H1 (cell line): ENCODE data around the gene PTPN1. TPM values are rescaled to one million over a fixed set of nuclear protein-coding genes. Genes with fewer than 3 reads are reported as not detected.

ENCODE experiments used
- CTCF ChIA-PET: fragments of 300-600 bp; sonication (Branson Sonifier 250); formaldehyde crosslinking; loops from one replicate; lab custom pipeline; 2021; ENCODE audit not compliant: partially characterized antibody; lab: Charles Lee
- POLR2A ChIA-PET: fragments of 300-600 bp; sonication (Branson Sonifier 250); formaldehyde crosslinking; loops from one replicate; lab custom pipeline; 2021; ENCODE audit warnings: inconsistent platforms; ENCODE audit not compliant: partially characterized antibody; lab: Charles Lee
- DNase-seq, 2 experiments: peaks; one replicate each; pipeline versions ENCODE4 v3.0.0 to v3.0.0-alpha.2; 2010 to 2022; ENCODE audit warnings: low spot score in 2 of 2, low read depth in 1 of 2, mixed read lengths in 1 of 2
- FAIRE-seq: peaks from 2 replicates; lab custom pipeline; 2011; peaks lifted over from hg19 to GRCh38; lab: Jason Lieb, UNC
- H2AFZ ChIP-seq: 2 replicates; pipeline ENCODE4 v1.8.1; 2012; ENCODE audit warnings: low read length, inconsistent platforms
- H2AK5ac ChIP-seq: 2 replicates; pipeline ENCODE4 v1.6.1; 2013; ENCODE audit warnings: low read depth, low read length
- H2BK120ac ChIP-seq: replicated peaks from 2 replicates; pipeline ENCODE3; 2013; ENCODE audit warnings: low read depth, low read length, inconsistent platforms
- H2BK12ac ChIP-seq: 2 replicates; pipeline ENCODE4 v1.6.1; 2013; ENCODE audit warnings: low read depth, low read length
- H2BK15ac ChIP-seq: 2 replicates; pipeline ENCODE4 v1.6.1; 2013; ENCODE audit warnings: low read length
- H2BK20ac ChIP-seq: 2 replicates; pipeline ENCODE4 v1.6.1; 2013; ENCODE audit warnings: low read length
- H2BK5ac ChIP-seq: 2 replicates; pipeline ENCODE4 v1.6.1; 2013; ENCODE audit warnings: low read depth, low read length
- H3K14ac ChIP-seq: 2 replicates; pipeline ENCODE4 v1.6.1; 2013; ENCODE audit warnings: inconsistent platforms; ENCODE audit not compliant: insufficient read length
- H3K18ac ChIP-seq: 2 replicates; pipeline ENCODE4 v1.6.1; 2013; ENCODE audit warnings: low read length; ENCODE audit errors: extremely low read depth
- H3K23ac ChIP-seq: 2 replicates; pipeline ENCODE4 v1.6.1; 2013; ENCODE audit warnings: inconsistent platforms; ENCODE audit not compliant: insufficient read length
- H3K23me2 ChIP-seq: 2 replicates; pipeline ENCODE4 v1.6.1; 2013; ENCODE audit warnings: low read depth, low read length
- H3K27ac ChIP-seq: 2 replicates; pipeline ENCODE4 v1.6.1; 2011; ENCODE audit warnings: low read depth, low read length, inconsistent platforms
- H3K27me3 ChIP-seq, 4 experiments: replicated peaks in 1 of 4; 1 replicate in 1 of 4; 2 replicates in 3 of 4; pipeline versions ENCODE4 v1.6.1 to v1.8.1; 2011 to 2013; ENCODE audit warnings: low read length in 3 of 4, mild to moderate bottlenecking in 3 of 4, inconsistent platforms in 2 of 4, mixed read lengths in 2 of 4, moderate library complexity in 1 of 4; ENCODE audit not compliant: control insufficient read depth in 3 of 4, insufficient read depth in 3 of 4; ENCODE audit errors: extremely low read depth in 1 of 4
- H3K36me3 ChIP-seq, 4 experiments: 2 replicates each; pipeline versions ENCODE4 v1.6.1 to v1.8.1; 2011 to 2013; ENCODE audit warnings: mild to moderate bottlenecking in 4 of 4, low read length in 3 of 4, moderate library complexity in 2 of 4, control low read depth in 1 of 4, inconsistent platforms in 1 of 4; ENCODE audit not compliant: insufficient read depth in 4 of 4, control insufficient read depth in 2 of 4
- H3K4ac ChIP-seq: replicated peaks from 2 replicates; pipeline ENCODE3; 2013; ENCODE audit warnings: low read length, low read depth, mixed read lengths, inconsistent platforms; ENCODE audit not compliant: insufficient read length
- H3K4me1 ChIP-seq, 4 experiments: replicated peaks in 1 of 4; 1 replicate in 1 of 4; 2 replicates in 3 of 4; pipeline versions ENCODE4 v1.6.1 to v1.8.1; 2011 to 2013; ENCODE audit warnings: low read length in 3 of 4, inconsistent platforms in 2 of 4, mixed read lengths in 1 of 4; ENCODE audit not compliant: insufficient read depth in 4 of 4, control insufficient read depth in 3 of 4
- H3K4me2 ChIP-seq, 2 experiments: 2 replicates each; pipeline versions ENCODE4 v1.6.1 to v1.8.1; 2011 to 2013; ENCODE audit warnings: low read depth in 2 of 2, low read length in 2 of 2, control low read depth in 1 of 2, inconsistent platforms in 1 of 2, mild to moderate bottlenecking in 1 of 2; ENCODE audit not compliant: insufficient read depth in 1 of 2
- H3K4me3 ChIP-seq, 4 experiments: fragments of 200-600, 300-600 bp in 1 of 4; sonication (generic), shearing (Covaris generic), sonication (Bioruptor Twin) in 1 of 4; 2 replicates each; pipeline versions ENCODE4 v1.5.1 to v1.8.1; 2011 to 2016; ENCODE audit warnings: low read length in 4 of 4, low read depth in 3 of 4, control low read depth in 2 of 4, inconsistent platforms in 2 of 4, mild to moderate bottlenecking in 2 of 4, mixed read lengths in 1 of 4, moderate library complexity in 1 of 4; ENCODE audit not compliant: insufficient read depth in 2 of 4; ENCODE audit errors: extremely low read depth in 1 of 4
- H3K56ac ChIP-seq: replicated peaks from 2 replicates; pipeline ENCODE3; 2013; ENCODE audit warnings: low read depth, mild to moderate bottlenecking, mixed read lengths, low read length, inconsistent platforms; ENCODE audit not compliant: insufficient read length
- H3K79me1 ChIP-seq: 2 replicates; pipeline ENCODE4 v1.6.1; 2013; ENCODE audit warnings: low read depth, low read length, control low read depth
- H3K79me2 ChIP-seq, 2 experiments: 2 replicates each; pipeline versions ENCODE4 v1.6.1 to v1.8.1; 2012 to 2013; ENCODE audit warnings: low read length in 2 of 2, mild to moderate bottlenecking in 2 of 2, inconsistent platforms in 1 of 2; ENCODE audit not compliant: insufficient read depth in 2 of 2, control insufficient read depth in 1 of 2
- H3K9ac ChIP-seq, 4 experiments: replicated peaks in 1 of 4; 1 replicate in 1 of 4; 2 replicates in 3 of 4; pipeline versions ENCODE4 v1.6.1 to v1.8.1; 2011 to 2013; ENCODE audit warnings: low read depth in 3 of 4, low read length in 3 of 4, control low read depth in 2 of 4, mild to moderate bottlenecking in 2 of 4, moderate library complexity in 2 of 4, inconsistent platforms in 1 of 4; ENCODE audit errors: extremely low read depth in 1 of 4
- H3K9me3 ChIP-seq, 2 experiments: 2 replicates each; pipeline versions ENCODE4 v1.6.1 to v1.8.1; 2012 to 2013; ENCODE audit warnings: mild to moderate bottlenecking in 2 of 2, moderate library complexity in 2 of 2, control low read depth in 1 of 2, inconsistent platforms in 1 of 2, low read depth in 1 of 2, low read length in 1 of 2, mixed read lengths in 1 of 2; ENCODE audit not compliant: insufficient read depth in 2 of 2
- H4K20me1 ChIP-seq, 2 experiments: replicated peaks in 1 of 2; 2 replicates each; pipeline versions ENCODE3 to v1.8.1; 2011 to 2013; ENCODE audit warnings: inconsistent platforms in 2 of 2, low read length in 2 of 2, mild to moderate bottlenecking in 1 of 2; ENCODE audit not compliant: insufficient read depth in 2 of 2, control insufficient read depth in 1 of 2
- H4K5ac ChIP-seq: 2 replicates; pipeline ENCODE4 v1.6.1; 2013; ENCODE audit warnings: low read length, low read depth, mixed read lengths, inconsistent platforms; ENCODE audit not compliant: insufficient read length
- H4K8ac ChIP-seq: 2 replicates; pipeline ENCODE4 v1.8.0; 2013; ENCODE audit warnings: mild to moderate bottlenecking, moderate library complexity, low read length, inconsistent platforms; ENCODE audit not compliant: insufficient read depth; ENCODE audit errors: extremely low read depth
- H4K91ac ChIP-seq: replicated peaks from 2 replicates; pipeline ENCODE3; 2013; ENCODE audit warnings: low read length, mixed read lengths, inconsistent platforms; ENCODE audit not compliant: insufficient read length
- ATF2 ChIP-seq: IDR thresholded peaks from 2 replicates; pipeline ENCODE4 v1.6.1; 2012; ENCODE audit warnings: low read length, inconsistent platforms
- BCL11A ChIP-seq, 2 experiments: IDR thresholded peaks; one replicate each; pipeline ENCODE4 v1.6.1; 2011; ENCODE audit warnings: low read depth in 2 of 2, low read length in 2 of 2, mild to moderate bottlenecking in 2 of 2
- BRCA1 ChIP-seq: IDR thresholded peaks from 2 replicates; pipeline ENCODE4 v1.6.1; 2012; ENCODE audit warnings: low read depth, low read length, improper control_type of control experiment
- CBX5 ChIP-seq: fragments of 300-800, 300-1000 bp; sonication (generic); IDR thresholded peaks from 2 replicates; pipeline ENCODE4 v1.7.1; 2016; ENCODE audit warnings: antibody characterized with exemption, low read length, low read depth
- GABPA ChIP-seq: IDR thresholded peaks from 2 replicates; pipeline ENCODE4 v1.6.1; 2011; ENCODE audit warnings: mild to moderate bottlenecking, low read length, moderate library complexity, borderline replicate concordance; ENCODE audit not compliant: insufficient read depth
- JUND ChIP-seq: IDR thresholded peaks from 2 replicates; pipeline ENCODE4 v1.6.1; 2011; ENCODE audit warnings: mild to moderate bottlenecking, improper control_type of control experiment, low read length
- RNF2 ChIP-seq: fragments of 200-900, 300-1000 bp; sonication (generic); IDR thresholded peaks from 2 replicates; pipeline ENCODE4 v1.7.1; 2016; ENCODE audit warnings: borderline replicate concordance, low read depth, mild to moderate bottlenecking, antibody characterized with exemption, low read length; ENCODE audit not compliant: poor library complexity, severe bottlenecking; ENCODE audit errors: missing control alignments
- SP4 ChIP-seq: IDR thresholded peaks from 2 replicates; pipeline ENCODE4 v1.6.1; 2012; ENCODE audit warnings: low read length, inconsistent platforms
- SRF ChIP-seq: IDR thresholded peaks from 2 replicates; pipeline ENCODE4 v1.6.1; 2011; ENCODE audit warnings: mild to moderate bottlenecking, low read depth, low read length, moderate library complexity
- ZNF274 ChIP-seq: IDR thresholded peaks from 2 replicates; pipeline ENCODE4 v1.7.0; 2012; ENCODE audit warnings: low read length, borderline replicate concordance; ENCODE audit errors: extremely low read depth
- WGBS, 2 experiments: shearing (Covaris generic) in 1 of 2; methylation state at CpG; one replicate each; pipeline versions ENCODE4 v1.1.6 to v1.1.7; 2013 to 2015; ENCODE audit warnings: low lambda C conversion rate in 2 of 2, mixed read lengths in 2 of 2, inconsistent platforms in 1 of 2, low coverage in 1 of 2, missing lambda C conversion rate in 1 of 2; ENCODE audit not compliant: insufficient replicate concordance in 2 of 2, insufficient coverage in 1 of 2, insufficient read length in 1 of 2; ENCODE audit errors: extremely low coverage in 1 of 2, missing lambda C conversion rate in 1 of 2; 5-methylcytosine and 5-hydroxymethylcytosine counted together
- polyA plus RNA-seq, 7 experiments: library from polyadenylated mRNA; depleted of rRNA in 3 of 7; stranded (reverse) in 5 of 7; unstranded in 2 of 7; fragments of >200 nt in 5 of 7; fragments of 200-250 nt in 2 of 7; gene quantifications; 1 replicate in 5 of 7; 2 replicates in 1 of 7; 4 replicates in 1 of 7; pipeline versions ENCODE4 v1.2.1 to v1.2.3, GENCODE V29; 2011 to 2013; ENCODE audit warnings: missing spikeins in 2 of 7, mixed read lengths in 2 of 7
- total RNA-seq: library from RNA; stranded (reverse); fragmentation: NEBNext Ultra II Directional; extraction: Animal tissue kit (Norgen Biotek cat#: 25700); gene quantifications from 2 replicates; pipeline ENCODE4 v1.2.1, GENCODE V29; 2021

Gene PTPN1
- total and polyA plus RNA-seq, 2 of the 8 experiments (the other 6 are each of a cell fraction or from before 2014, with no cell fraction given): 18.6 to 32.1 TPM

GRCh38 chr20:50494428-50494827, 15.8 kb upstream of the PTPN1 start:
- Histone ChIP-seq H3K9ac (no peak overlapping the region), H3K4ac (no peak overlapping the region), H3K4me2 (no peak overlapping the region), H3K4me3 (no peak overlapping the region), H2BK20ac (no peak overlapping the region), H2BK120ac (no peak overlapping the region), H3K56ac (no peak overlapping the region), H2AFZ (no peak overlapping the region), H2BK5ac (no peak overlapping the region), H3K27ac (no peak overlapping the region), H3K9me3 (no peaks in the 10 kb centered on the region), H2BK12ac (no peak overlapping the region), H3K79me2 (no peaks in the 10 kb centered on the region), H3K18ac (no peak overlapping the region), H3K4me1 (no peaks in the 10 kb centered on the region), H4K8ac (0 out of 2 replicates have a peak overlapping the region, but pooled peaks have one; percentile 5), H4K91ac (no peak overlapping the region), H3K23me2 (no peaks in the 10 kb centered on the region), H3K79me1 (no peaks in the 10 kb centered on the region), H4K20me1 (no peaks in the 10 kb centered on the region), H3K14ac (no peak overlapping the region), H2AK5ac (no peak overlapping the region), H3K36me3 (no peaks in the 10 kb centered on the region), H3K23ac (no peak overlapping the region), H4K5ac (no peak overlapping the region), H3K27me3 (no peaks in the 10 kb centered on the region; a peak in 2 of 7 replicates)
- DNase-seq: no peak
- CTCF ChIA-PET: interaction anchor here (1.1 kb wide), 1 partner anchor 12 kb away, joined by 4 read pairs; no protein-coding TSS in a partner anchor
- POLR2A ChIA-PET: no interaction called here
- FAIRE-seq: no peak
- 82% methylated on average over 6 of the region's 6 CpGs; no CpG with 5 or more reads in 1 of the 2 experiments for WGBS, 2 experiments
- TF ChIP-seq GABPA (no peak), BRCA1 (no peak), RNF2 (no peak), BCL11A (IDR thresholded peaks at IDR 0.05; ENCODE audit: low read depth in 2 of 2, low read length in 2 of 2) (no peak), CBX5 (no peak), ATF2 (no peak), ZNF274 (no peak), JUND (no peak), SP4 (no peak), SRF (no peak)
- TF ChIP-seq, all 59 proteins: peak for 0
- H2BK15ac ChIP-seq: no peak overlapping the region
